Measurements from ENCODE around the gene CREG1.

- TF ChIP-seq CTCF (IDR thresholded peaks at IDR 0.05; ENCODE audit: insufficient read depth, low read length) = no peak
- no peak for TF ChIP-seq POLR2AphosphoS5 (IDR thresholded peaks at IDR 0.05; ENCODE audit: low read depth)
- TF ChIP-seq REST (IDR thresholded peaks at IDR 0.05; ENCODE audit: insufficient replicate concordance, low read depth) = no peak
- TF ChIP-seq GABPA (IDR thresholded peaks at IDR 0.05; ENCODE audit: low read depth) = no peak
- TF ChIP-seq SPI1 (IDR thresholded peaks at IDR 0.05; ENCODE audit: borderline replicate concordance, low read depth) = no peak
Measured at GRCh38 chr1:167554028-167554779, 642 bp upstream of the CREG1 start.
